Activated T-cell treated with anti-CD3 and anti-CD28 coated beads for 4 hours (primary cell): ENCODE data around the gene PHF21A.
"Not testable (repeated sequence)": the region's sequence is repeated elsewhere in the genome, so short reads cannot be mapped to it uniquely, and the experiment has no call there.

ENCODE experiments used
- DNase-seq: peaks from one replicate; pipeline ENCODE4 v3.0.0-alpha.2; 2020

Gene PHF21A

DNA sequence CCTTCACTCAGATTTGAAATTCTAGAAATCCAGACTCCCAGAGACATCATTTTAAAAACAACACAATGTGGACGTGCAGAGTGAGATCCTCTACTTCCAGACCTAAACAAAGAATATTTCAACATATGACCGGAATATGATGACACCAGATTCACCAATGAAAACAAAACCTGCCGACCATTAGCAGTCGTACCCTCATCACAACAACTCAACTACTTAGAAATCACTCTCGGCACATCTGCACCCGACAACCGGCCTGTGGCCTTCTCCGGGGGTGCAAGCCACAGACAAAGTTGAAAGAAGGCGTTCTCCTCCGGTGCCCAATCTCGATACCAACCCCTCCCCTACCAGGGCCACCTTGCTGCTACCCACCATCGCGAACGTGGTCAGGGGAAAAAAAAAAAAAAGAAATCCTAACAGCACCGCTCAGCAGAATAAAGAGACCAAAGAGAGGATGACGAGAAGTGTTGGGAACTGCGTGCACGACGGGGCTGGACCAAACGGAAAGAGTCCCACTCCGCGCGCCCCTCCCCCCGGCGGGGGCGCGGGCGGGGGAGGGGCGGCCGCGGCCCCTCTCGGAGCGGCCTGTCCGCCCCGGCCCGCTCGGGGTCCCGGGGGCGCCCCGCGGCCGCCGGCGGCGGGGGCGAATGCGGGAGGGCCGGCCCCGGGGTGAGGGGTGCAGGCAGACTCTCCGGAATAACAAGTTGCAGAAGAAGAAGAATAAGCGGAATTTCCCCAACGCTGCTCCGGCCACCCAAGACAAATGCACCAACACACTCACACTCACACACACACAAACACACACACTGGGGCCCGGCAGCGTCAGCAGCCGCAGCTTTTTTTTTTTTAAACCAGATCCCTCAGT lies 1.7 kb downstream of the PHF21A start:
- DNase-seq: peak; percentile 39

- no peak for DNase-seq
Observed at GRCh38 chr11:46118702-46119351, 2.4 kb downstream of the PHF21A start.

- no peak for DNase-seq
Observed at GRCh38 chr11:46117842-46118241, 3.4 kb downstream of the PHF21A start.

- DNase-seq: not testable (repeated sequence)
Observed at GRCh38 chr11:46116712-46117037, 4.6 kb downstream of the PHF21A start.

GRCh38 chr11:46116007-46116711 lies 5.1 kb downstream of the PHF21A start:
- no peak for DNase-seq

GRCh38 chr11:46114961-46115360 lies 6.3 kb downstream of the PHF21A start:
- no peak for DNase-seq

DNA sequence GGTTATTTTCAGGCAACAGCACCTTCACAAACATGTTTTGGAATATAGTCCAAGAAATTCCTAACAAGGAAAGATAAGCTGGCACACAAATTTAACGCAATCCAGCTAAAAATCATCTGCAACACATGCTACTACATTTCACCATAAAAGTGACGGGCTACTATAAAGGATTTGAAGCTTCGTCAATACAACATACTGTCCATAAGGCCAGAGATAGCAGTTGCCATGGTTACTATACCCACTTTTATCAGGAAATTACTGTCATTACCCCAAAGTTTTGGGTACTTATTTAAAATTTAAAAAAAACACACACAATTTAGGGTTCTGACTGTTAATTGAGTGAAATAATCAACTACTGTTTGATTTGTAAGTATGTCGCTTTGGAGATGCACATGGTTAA lies 6.9 kb downstream of the PHF21A start:
- DNase-seq: no peak

- DNase-seq: no peak
Observed at GRCh38 chr11:46112961-46113607, 8.2 kb downstream of the PHF21A start.

DNA sequence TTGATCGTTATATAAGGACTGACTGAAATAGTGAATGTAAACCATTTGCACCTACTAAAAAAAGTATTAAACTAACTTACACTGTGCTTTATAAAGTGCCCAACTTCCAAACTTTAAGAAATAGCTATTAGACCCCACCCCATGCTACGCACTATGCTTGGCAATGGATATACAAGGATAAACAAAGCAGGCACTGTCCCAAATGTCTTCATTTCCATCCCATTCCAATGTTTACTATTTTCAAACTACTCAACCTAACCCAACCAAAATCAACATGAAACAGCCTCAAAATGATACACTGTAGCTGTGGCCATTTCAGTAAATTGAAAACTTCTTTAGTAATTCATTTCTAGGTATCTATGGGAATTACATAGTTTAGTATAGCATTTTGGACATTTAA lies 12.5 kb downstream of the PHF21A start:
- no peak for DNase-seq

GRCh38 chr11:46107780-46108179 lies 13.5 kb downstream of the PHF21A start:
- no peak for DNase-seq

DNA sequence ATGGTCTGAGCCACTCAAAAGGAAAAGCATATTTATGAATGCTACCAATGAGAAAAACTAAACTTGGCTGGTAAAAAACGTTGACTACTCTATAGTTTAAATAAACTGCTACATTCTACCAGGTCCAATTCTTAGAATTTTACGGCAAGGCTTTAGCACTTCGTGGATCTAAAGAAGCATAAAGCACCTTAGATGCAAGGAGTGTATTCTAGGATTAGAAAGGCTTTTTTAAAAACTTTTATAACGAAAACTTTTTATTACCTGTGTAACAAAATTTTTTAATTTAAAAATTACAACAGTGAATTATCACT lies 13.9 kb downstream of the PHF21A start:
- DNase-seq: no peak

- no peak for DNase-seq
Observed at GRCh38 chr11:46106530-46107407, 14.5 kb downstream of the PHF21A start.

DNA sequence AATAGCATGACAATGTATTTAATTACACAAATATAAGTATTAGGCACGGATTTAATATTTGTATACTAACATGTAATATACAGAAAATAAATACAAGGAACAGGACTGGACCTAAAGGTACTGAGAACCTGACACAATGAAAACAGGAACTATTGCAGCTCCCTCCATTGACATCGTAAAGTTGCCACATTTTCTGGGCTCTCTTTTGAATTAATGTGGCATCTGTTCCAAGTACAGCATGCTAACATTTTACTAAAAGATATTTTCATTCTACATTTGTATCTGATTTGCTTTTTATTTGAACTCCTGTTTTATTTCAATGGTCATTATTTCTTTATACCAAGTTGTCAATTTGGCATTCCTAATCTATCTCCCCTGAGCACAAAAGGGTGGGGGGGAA lies 15.3 kb downstream of the PHF21A start:
- no peak for DNase-seq

- DNase-seq: no peak
Observed at GRCh38 chr11:46105134-46105628, 16.1 kb downstream of the PHF21A start.

DNA sequence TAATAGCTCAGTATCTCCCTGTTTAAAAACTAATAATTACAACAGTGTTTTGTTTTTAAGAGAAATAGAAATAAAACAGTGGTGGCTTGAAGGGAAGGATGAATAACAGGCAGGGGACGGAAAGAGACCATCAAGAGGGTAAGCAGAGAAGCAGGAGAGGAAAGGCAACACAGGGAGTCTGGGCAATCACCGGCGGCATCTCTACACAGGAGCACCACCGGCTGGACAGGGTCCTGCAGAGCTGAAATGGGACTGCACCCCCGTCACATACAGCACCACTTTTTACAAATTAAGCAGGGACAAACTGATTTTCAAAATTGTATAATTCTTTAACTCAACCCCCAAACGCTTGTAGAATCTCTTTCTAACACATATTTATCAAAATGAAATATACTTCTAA lies 18.4 kb downstream of the PHF21A start:
- no peak for DNase-seq

GRCh38 chr11:46100670-46101069 lies 20.6 kb downstream of the PHF21A start:
- no peak for DNase-seq

DNA sequence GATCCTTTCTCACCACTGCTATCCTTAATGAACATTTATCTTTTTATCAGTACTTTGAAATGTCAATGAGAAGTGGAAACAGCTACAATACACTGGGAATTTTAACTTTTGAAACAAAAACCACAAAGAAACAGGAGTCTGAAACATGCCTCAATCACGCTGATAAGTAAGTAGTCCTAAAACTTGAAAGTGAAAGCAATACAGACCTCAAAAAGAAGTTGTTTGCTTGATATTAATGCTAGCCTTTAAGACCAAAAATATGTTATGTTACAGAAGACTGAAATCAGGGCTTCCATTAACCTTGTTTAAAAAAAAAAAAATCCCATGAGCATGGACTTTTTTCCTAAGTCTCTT lies 21.3 kb downstream of the PHF21A start:
- no peak for DNase-seq

- DNase-seq: no peak
Observed at GRCh38 chr11:46090375-46090774, 30.9 kb downstream of the PHF21A start.

DNA sequence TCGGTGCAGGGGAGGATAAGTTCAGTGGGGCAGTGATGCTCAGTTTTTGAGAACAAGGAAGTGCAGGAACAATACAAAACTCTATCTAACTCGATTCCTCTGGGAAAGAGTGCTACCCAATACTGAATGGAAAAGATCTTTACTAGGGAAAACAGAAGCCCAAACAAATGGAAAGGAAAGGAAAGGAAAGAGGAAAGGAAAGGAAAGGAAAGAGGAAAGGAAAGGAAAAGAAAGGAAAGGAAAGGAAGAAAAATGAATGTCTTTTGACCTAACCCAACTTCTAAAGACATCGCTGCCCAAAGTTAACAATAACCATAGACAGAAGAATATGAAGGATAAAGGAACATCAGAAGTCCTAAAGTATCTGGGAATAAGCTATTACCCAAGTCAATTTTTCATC lies 41.6 kb downstream of the PHF21A start:
- no peak for DNase-seq

DNA sequence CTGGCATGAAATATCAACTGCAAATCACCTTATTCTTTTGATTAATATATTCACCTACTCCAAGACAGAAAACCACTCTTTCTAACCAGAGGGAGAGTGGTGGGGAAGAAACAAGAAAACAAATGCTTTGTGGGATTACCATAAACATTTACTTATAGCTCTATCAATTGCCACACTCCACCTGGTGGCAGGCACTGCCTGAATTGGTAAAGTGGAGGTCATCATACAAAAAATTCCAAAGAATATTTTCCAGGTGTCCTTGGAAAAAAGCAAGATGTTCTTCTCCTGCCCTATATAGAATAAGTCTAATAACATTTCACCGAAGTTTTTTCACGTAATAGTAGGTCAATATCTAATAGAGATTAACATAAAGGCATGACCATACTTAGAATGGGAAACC lies 45.3 kb downstream of the PHF21A start:
- no peak for DNase-seq

DNA sequence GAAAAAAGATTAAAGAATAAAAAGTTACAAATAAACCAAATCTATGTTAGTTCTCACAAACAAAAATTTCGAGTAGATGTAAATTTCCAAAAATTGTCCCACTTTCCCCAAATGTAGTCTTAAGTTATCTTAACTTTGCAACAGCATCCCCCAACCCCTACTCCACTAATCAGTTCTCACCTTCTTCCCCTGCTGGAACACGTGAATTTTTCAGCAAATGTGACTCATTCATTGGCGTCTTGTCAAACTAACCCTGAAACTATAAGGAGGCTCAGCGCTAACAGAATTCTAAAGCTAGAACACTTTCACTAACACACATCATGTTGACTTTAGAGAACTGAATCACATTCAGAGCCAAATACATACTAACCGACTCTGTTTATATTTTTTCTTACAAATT lies 46.1 kb downstream of the PHF21A start:
- DNase-seq: no peak

DNA sequence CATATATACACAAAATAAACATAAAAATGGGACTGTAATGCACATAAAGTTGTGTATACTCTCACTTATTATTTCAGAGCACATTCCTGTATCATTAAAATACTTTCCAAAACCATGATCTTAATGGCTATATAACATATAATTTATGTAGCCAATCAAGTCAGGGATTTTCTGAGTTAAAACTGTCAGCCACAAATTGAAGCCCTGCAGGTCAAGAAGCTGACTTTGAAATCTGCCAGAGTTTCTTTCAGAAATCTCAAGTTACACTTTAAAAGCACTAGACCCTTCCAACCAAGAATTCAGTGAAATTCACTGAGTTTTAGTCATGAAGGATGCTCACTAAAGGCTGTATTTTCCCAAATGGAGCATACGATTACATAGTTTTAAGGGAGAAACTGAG lies 47.6 kb downstream of the PHF21A start:
- DNase-seq: no peak
